HCT116 (cell line): ENCODE measurements around the gene CCDC61. TPM values are rescaled to one million over a fixed set of nuclear protein-coding genes. Genes with fewer than 3 reads are reported as not detected.

Experiments
- ATAC-seq: fragments of 200-7000 bp; cut with Tn5 transposase; 2 replicates; pipeline ENCODE4 v1.9.1; 2020; ENCODE audit warnings: mild to moderate bottlenecking, moderate library complexity
- BruUV-seq: library from RNA; stranded (reverse); fragments of 400-500 nt; replicated peaks from 2 replicates; lab custom pipeline; 2021; lab: Mats Ljungman, UMichigan
- CTCF ChIA-PET: fragments of 300-600 bp; sonication (Branson Sonifier 250); formaldehyde crosslinking; loops from one replicate; lab custom pipeline; 2021; ENCODE audit warnings: antibody characterized with exemption; lab: Charles Lee
- POLR2A ChIA-PET: fragments of 300-600, 350-600 bp; sonication (Branson Sonifier 250); formaldehyde crosslinking; loops from one replicate; lab custom pipeline; 2021; ENCODE audit warnings: antibody characterized with exemption; lab: Charles Lee
- RAD21 ChIA-PET, 2 experiments: fragments of 300-600 bp; sonication (Branson Sonifier 250); formaldehyde crosslinking; loops; one replicate each; lab custom pipeline; 2023; ENCODE audit warnings: low total read pairs in 2 of 2; ENCODE audit not compliant: uncharacterized antibody in 2 of 2, unreplicated experiment in 2 of 2, low non-redundant PET in 1 of 2; lab: Charles Lee
- DNase-seq: peaks from one replicate; pipeline ENCODE4 v3.0.0-alpha.2; 2010; ENCODE audit warnings: low read depth, low spot score
- H2AFZ ChIP-seq: fragments of 200-600 bp; shearing (Covaris generic), sonication (generic); 2 replicates; pipeline ENCODE4 v1.6.1; 2017; ENCODE audit warnings: low read depth, mixed run types, mixed read lengths, antibody characterized with exemption, low read length; ENCODE audit not compliant: poor library complexity, severe bottlenecking
- H3K27ac ChIP-seq: 2 replicates; pipeline ENCODE4 v1.5.1; 2012; ENCODE audit warnings: low read depth, low read length
- H3K27me3 ChIP-seq: fragments of 200-600 bp; sonication (generic); 2 replicates; pipeline ENCODE4 v1.6.1; 2016; ENCODE audit warnings: mixed run types, low read length, mixed read lengths; ENCODE audit not compliant: insufficient read depth
- H3K36me3 ChIP-seq, 2 experiments: fragments of 200-500 bp in 1 of 2; fragments of 200-600 bp in 1 of 2; sonication (Bioruptor generic) in 1 of 2; sonication (generic) in 1 of 2; 2 replicates each; pipeline versions ENCODE4 v1.5.1 to v1.6.1; 2014 to 2016; ENCODE audit warnings: low read length in 2 of 2, inconsistent platforms in 1 of 2, mixed read lengths in 1 of 2, mixed run types in 1 of 2; ENCODE audit not compliant: insufficient read depth in 2 of 2, control insufficient read depth in 1 of 2
- H3K4me1 ChIP-seq, 2 experiments: fragments of 200-600 bp in 1 of 2; sonication (generic) in 1 of 2; 2 replicates each; pipeline versions ENCODE4 v1.5.1 to v1.6.1; 2012 to 2017; ENCODE audit warnings: low read length in 2 of 2, inconsistent platforms in 1 of 2, mild to moderate bottlenecking in 1 of 2, mixed read lengths in 1 of 2, mixed run types in 1 of 2, moderate library complexity in 1 of 2; ENCODE audit not compliant: insufficient read depth in 2 of 2, control insufficient read depth in 1 of 2
- H3K4me2 ChIP-seq: fragments of 200-600 bp; sonication (generic); 2 replicates; pipeline ENCODE4 v1.6.1; 2017; ENCODE audit warnings: mixed run types, low read length, mixed read lengths
- H3K4me3 ChIP-seq, 2 experiments: fragments of 200-600 bp in 1 of 2; sonication (generic) in 1 of 2; replicated peaks in 1 of 2; 2 replicates each; pipeline ENCODE4 v1.5.1; 2011 to 2016; ENCODE audit warnings: low read length in 2 of 2, control low read depth in 1 of 2, low read depth in 1 of 2, mild to moderate bottlenecking in 1 of 2, mixed read lengths in 1 of 2, mixed run types in 1 of 2
- H3K79me2 ChIP-seq: fragments of 200-600 bp; sonication (generic); 2 replicates; pipeline ENCODE4 v1.6.1; 2017; ENCODE audit warnings: mild to moderate bottlenecking, mixed run types, low read length, moderate library complexity, mixed read lengths; ENCODE audit not compliant: insufficient read depth
- H3K9ac ChIP-seq: fragments of 200-600 bp; sonication (generic); 2 replicates; pipeline ENCODE4 v1.6.1; 2016; ENCODE audit warnings: low read length, mixed read lengths
- H3K9me2 ChIP-seq: fragments of 200-600 bp; sonication (generic), shearing (Covaris generic); 2 replicates; pipeline ENCODE4 v1.6.1; 2017; ENCODE audit warnings: mixed run types, mild to moderate bottlenecking, moderate library complexity; ENCODE audit not compliant: insufficient read depth
- H3K9me3 ChIP-seq, 2 experiments: fragments of 200-500 bp in 1 of 2; fragments of 200-600 bp in 1 of 2; sonication (Bioruptor generic) in 1 of 2; sonication (generic) in 1 of 2; 2 replicates each; pipeline ENCODE4 v1.6.1; 2014 to 2017; ENCODE audit warnings: low read length in 2 of 2, mixed read lengths in 2 of 2, inconsistent platforms in 1 of 2, low read depth in 1 of 2, mild to moderate bottlenecking in 1 of 2, mixed run types in 1 of 2, moderate library complexity in 1 of 2; ENCODE audit not compliant: control insufficient read depth in 1 of 2, insufficient read depth in 1 of 2
- H4K20me1 ChIP-seq: fragments of 200-600 bp; sonication (generic), shearing (Covaris generic); 2 replicates; pipeline ENCODE4 v1.6.1; 2017; ENCODE audit warnings: mixed run types, mild to moderate bottlenecking, moderate library complexity; ENCODE audit not compliant: insufficient read depth
- CEBPB ChIP-seq: IDR thresholded peaks from 2 replicates; pipeline ENCODE4 v1.6.1; 2012; ENCODE audit warnings: low read depth
- EGR1 ChIP-seq: IDR thresholded peaks from 2 replicates; pipeline ENCODE4 v1.6.1; 2012; ENCODE audit warnings: low read depth
- EZH2 ChIP-seq: fragments of 200-600 bp; sonication (generic); IDR thresholded peaks from 2 replicates; pipeline ENCODE4 v1.6.1; 2017; ENCODE audit warnings: antibody characterized with exemption, mixed run types
- FOSL1 ChIP-seq: IDR thresholded peaks from 2 replicates; pipeline ENCODE4 v1.6.1; 2012; ENCODE audit warnings: low read depth
- JUND ChIP-seq: IDR thresholded peaks from 2 replicates; pipeline ENCODE4 v1.6.1; 2012
- POLR2AphosphoS5 ChIP-seq: IDR thresholded peaks from 2 replicates; pipeline ENCODE4 v1.6.1; 2011; ENCODE audit warnings: mild to moderate bottlenecking, low read depth, low read length, moderate library complexity
- YY1 ChIP-seq: IDR thresholded peaks from 2 replicates; pipeline ENCODE4 v1.6.1; 2011; ENCODE audit warnings: low read length, low read depth, moderate library complexity, mild to moderate bottlenecking; ENCODE audit not compliant: insufficient replicate concordance; ENCODE audit errors: extremely low read depth
- ZNF274 ChIP-seq: fragments of 200-500 bp; sonication (Bioruptor generic); IDR thresholded peaks from 2 replicates; pipeline ENCODE4 v1.6.1; 2014; ENCODE audit warnings: mild to moderate bottlenecking, low read depth, low read length, inconsistent platforms
- intact Hi-C: fragments of 100-400 bp; cut with micrococcal nuclease; formaldehyde crosslinking; loops from 2 replicates; pipeline ENCODE4 v1.10.0; 2022
- total RNA-seq: library from RNA; stranded (reverse); gene quantifications from one replicate; pipeline ENCODE4 v1.2.1, GENCODE V29; 2021; ENCODE audit not compliant: unreplicated experiment
- TF ChIP-seq, protein P1 (sequence below): IDR thresholded peaks from 2 replicates; pipeline ENCODE4 v1.6.1; 2011; ENCODE audit warnings: mild to moderate bottlenecking, low read length, moderate library complexity; ENCODE audit not compliant: insufficient replicate concordance; ENCODE audit errors: extremely low read depth
- TF ChIP-seq, protein P2 (sequence below): IDR thresholded peaks from 2 replicates; pipeline ENCODE4 v1.6.1; 2012
- TF ChIP-seq, protein P3 (sequence below): IDR thresholded peaks from 2 replicates; pipeline ENCODE4 v1.6.1; 2012; ENCODE audit warnings: low read depth
- TF ChIP-seq, protein P4 (sequence below), 3 experiments: fragments of 200-600 bp in 1 of 3; sonication (generic) in 1 of 3; IDR thresholded peaks in 2 of 3; conservative IDR thresholded peaks in 1 of 3; 2 replicates each; pipeline ENCODE4 v1.5.1; 2012 to 2017; ENCODE audit warnings: low read depth in 2 of 3, low read length in 2 of 3, antibody characterized with exemption in 1 of 3, borderline replicate concordance in 1 of 3, control low read depth in 1 of 3, mild to moderate bottlenecking in 1 of 3, mixed read lengths in 1 of 3, mixed run types in 1 of 3, moderate library complexity in 1 of 3; ENCODE audit not compliant: insufficient read depth in 1 of 3
- TF ChIP-seq, protein P5 (sequence below): IDR thresholded peaks from 2 replicates; pipeline ENCODE4 v1.6.1; 2012

CCDC61 gene
- total RNA-seq, 1 experiment from 2014 or later = 12.2 TPM

DNA sequence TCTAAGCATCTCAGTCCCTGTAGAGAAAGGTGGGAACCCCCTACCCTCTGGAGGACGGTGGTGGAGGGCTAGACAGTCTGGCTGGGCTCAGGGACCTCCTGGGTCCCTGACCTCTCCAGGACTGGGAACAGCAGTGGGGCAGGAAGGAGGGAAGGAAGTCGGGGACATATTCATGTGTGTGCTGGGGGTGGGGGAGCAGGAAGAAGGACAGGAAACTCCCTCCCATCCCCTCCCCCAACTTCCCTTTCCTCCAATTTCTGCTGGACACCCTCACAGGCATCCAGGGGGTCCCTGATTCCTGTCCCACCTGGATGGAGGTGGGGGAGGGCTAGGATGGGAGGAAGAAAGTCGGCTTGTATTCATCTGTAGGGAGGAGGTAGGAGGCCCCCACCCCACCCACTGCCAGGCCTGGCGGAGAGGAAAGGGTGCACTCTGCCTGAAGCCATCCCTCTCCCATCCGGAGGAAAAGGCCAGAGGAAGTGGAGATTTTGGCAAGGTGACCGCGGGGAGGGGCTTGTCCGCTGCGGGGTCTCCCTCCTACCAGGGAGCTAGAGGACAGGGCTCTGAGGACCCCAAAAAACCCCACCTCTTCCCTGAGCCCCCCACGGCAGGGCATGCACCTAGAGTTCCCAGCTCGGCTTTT is 23.9 kb upstream of the CCDC61 start:
- Histone ChIP-seq H3K4me3 (no peak overlapping the region), H3K4me1 (peaks cover 0 to 18% of the 10 kb centered on the region in 2 experiments; a peak in 3 of 4 replicates), H3K4me2 (no peak overlapping the region), H3K27ac (no peak overlapping the region), H3K79me2 (no peaks in the 10 kb centered on the region), H3K9me2 (no peaks in the 10 kb centered on the region), H3K27me3 (no peaks in the 10 kb centered on the region; the same call in 1 of the 2 replicates), H2AFZ (no peak overlapping the region), H3K9ac (no peak overlapping the region)
- ATAC-seq = no peak
- TF ChIP-seq YY1 (no peak), EZH2 (no peak), ZNF274 (no peak), POLR2AphosphoS5 (no peak), CEBPB (no peak), JUND (no peak), FOSL1 (no peak), EGR1 (no peak)
- TF ChIP-seq, protein P1, sequence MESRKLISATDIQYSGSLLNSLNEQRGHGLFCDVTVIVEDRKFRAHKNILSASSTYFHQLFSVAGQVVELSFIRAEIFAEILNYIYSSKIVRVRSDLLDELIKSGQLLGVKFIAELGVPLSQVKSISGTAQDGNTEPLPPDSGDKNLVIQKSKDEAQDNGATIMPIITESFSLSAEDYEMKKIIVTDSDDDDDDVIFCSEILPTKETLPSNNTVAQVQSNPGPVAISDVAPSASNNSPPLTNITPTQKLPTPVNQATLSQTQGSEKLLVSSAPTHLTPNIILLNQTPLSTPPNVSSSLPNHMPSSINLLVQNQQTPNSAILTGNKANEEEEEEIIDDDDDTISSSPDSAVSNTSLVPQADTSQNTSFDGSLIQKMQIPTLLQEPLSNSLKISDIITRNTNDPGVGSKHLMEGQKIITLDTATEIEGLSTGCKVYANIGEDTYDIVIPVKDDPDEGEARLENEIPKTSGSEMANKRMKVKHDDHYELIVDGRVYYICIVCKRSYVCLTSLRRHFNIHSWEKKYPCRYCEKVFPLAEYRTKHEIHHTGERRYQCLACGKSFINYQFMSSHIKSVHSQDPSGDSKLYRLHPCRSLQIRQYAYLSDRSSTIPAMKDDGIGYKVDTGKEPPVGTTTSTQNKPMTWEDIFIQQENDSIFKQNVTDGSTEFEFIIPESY = no peak
- TF ChIP-seq, protein P2, sequence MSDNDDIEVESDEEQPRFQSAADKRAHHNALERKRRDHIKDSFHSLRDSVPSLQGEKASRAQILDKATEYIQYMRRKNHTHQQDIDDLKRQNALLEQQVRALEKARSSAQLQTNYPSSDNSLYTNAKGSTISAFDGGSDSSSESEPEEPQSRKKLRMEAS = no peak
- TF ChIP-seq, protein P3, sequence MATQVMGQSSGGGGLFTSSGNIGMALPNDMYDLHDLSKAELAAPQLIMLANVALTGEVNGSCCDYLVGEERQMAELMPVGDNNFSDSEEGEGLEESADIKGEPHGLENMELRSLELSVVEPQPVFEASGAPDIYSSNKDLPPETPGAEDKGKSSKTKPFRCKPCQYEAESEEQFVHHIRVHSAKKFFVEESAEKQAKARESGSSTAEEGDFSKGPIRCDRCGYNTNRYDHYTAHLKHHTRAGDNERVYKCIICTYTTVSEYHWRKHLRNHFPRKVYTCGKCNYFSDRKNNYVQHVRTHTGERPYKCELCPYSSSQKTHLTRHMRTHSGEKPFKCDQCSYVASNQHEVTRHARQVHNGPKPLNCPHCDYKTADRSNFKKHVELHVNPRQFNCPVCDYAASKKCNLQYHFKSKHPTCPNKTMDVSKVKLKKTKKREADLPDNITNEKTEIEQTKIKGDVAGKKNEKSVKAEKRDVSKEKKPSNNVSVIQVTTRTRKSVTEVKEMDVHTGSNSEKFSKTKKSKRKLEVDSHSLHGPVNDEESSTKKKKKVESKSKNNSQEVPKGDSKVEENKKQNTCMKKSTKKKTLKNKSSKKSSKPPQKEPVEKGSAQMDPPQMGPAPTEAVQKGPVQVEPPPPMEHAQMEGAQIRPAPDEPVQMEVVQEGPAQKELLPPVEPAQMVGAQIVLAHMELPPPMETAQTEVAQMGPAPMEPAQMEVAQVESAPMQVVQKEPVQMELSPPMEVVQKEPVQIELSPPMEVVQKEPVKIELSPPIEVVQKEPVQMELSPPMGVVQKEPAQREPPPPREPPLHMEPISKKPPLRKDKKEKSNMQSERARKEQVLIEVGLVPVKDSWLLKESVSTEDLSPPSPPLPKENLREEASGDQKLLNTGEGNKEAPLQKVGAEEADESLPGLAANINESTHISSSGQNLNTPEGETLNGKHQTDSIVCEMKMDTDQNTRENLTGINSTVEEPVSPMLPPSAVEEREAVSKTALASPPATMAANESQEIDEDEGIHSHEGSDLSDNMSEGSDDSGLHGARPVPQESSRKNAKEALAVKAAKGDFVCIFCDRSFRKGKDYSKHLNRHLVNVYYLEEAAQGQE = no peak
- TF ChIP-seq, protein P4, sequence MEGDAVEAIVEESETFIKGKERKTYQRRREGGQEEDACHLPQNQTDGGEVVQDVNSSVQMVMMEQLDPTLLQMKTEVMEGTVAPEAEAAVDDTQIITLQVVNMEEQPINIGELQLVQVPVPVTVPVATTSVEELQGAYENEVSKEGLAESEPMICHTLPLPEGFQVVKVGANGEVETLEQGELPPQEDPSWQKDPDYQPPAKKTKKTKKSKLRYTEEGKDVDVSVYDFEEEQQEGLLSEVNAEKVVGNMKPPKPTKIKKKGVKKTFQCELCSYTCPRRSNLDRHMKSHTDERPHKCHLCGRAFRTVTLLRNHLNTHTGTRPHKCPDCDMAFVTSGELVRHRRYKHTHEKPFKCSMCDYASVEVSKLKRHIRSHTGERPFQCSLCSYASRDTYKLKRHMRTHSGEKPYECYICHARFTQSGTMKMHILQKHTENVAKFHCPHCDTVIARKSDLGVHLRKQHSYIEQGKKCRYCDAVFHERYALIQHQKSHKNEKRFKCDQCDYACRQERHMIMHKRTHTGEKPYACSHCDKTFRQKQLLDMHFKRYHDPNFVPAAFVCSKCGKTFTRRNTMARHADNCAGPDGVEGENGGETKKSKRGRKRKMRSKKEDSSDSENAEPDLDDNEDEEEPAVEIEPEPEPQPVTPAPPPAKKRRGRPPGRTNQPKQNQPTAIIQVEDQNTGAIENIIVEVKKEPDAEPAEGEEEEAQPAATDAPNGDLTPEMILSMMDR (IDR thresholded peaks at IDR 0.05 in 2 of 3, conservative IDR thresholded peaks at IDR 0.05 in 1 of 3; ENCODE audit: borderline replicate concordance in 1 of 3, insufficient read depth in 1 of 3, low read depth in 2 of 3, low read length in 2 of 3) = no peak
- TF ChIP-seq, protein P5, sequence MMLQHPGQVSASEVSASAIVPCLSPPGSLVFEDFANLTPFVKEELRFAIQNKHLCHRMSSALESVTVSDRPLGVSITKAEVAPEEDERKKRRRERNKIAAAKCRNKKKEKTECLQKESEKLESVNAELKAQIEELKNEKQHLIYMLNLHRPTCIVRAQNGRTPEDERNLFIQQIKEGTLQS = no peak
- TF ChIP-seq, all 23 proteins: peak for 0
- intact Hi-C loops = no loop called here
- H3K9me3 ChIP-seq = no peaks in the 10 kb centered on the region
- ChIA-PET POLR2A (no interaction called here), CTCF (no interaction called here), RAD21 (no interaction called here)
- no peaks in the 10 kb centered on the region for H3K36me3 ChIP-seq
- BruUV-seq = no TSS peak
- no peaks in the 10 kb centered on the region for H4K20me1 ChIP-seq
- DNase-seq = no peak
